DMS53 treated with DMSO at 0.1 percent for 48 hours (cell line): ENCODE measurements around the gene TLE4.

Experiments
- DNase-seq: peaks from one replicate; lab custom pipeline; 2025; ENCODE audit not compliant: unreplicated experiment; lab: John Stamatoyannopoulos, UW

Gene TLE4

DNA sequence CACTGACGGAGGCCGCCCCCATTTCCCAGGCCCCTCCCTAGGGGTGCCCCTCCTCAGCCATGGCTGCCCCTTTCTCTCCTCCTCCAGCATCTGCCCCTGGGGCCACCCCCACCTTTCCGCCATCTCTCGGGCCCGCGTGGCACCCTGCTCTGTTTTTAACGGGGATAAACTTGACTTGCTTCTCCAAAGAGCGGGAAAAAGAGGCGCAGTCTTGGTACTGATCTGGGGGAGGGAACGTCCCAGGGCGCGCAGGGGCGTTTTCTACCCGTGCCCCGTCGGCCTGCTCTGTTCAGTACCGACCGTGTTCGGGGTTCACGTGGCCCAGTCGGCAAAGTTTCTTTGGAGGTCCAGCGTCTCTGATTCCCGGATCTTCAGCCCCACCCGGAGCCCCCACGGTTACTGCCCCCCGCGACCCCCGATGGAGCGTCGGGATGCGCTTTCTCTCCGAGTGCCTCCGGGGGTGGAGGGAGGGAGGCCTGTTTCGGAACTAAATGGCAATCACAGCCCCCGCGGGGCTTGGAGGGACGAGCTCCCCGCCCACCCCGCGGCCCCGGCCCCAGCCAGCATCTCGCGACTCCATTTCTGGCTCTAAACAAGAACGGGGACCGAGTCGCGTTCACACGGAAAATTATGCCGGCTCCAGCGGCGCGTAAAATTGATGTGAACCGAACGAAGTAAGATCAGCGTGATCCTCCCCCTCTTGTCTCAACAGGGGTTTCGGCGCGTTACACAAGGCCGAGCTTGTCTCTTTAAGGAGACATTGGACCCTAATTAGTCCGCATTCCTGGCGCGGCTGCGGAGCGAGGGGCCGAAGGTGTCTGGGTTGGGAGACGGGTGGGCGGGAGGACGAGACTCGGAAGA is 1.1 kb upstream of the TLE4 start:
- DNase-seq, result no peak

GRCh38 chr9:79572032-79572607 is 355 bp downstream of the TLE4 start:
- no peak for DNase-seq

- DNase-seq, result peak; percentile 23
Measured at GRCh38 chr9:79572608-79573411, 1.0 kb downstream of the TLE4 start.

DNA sequence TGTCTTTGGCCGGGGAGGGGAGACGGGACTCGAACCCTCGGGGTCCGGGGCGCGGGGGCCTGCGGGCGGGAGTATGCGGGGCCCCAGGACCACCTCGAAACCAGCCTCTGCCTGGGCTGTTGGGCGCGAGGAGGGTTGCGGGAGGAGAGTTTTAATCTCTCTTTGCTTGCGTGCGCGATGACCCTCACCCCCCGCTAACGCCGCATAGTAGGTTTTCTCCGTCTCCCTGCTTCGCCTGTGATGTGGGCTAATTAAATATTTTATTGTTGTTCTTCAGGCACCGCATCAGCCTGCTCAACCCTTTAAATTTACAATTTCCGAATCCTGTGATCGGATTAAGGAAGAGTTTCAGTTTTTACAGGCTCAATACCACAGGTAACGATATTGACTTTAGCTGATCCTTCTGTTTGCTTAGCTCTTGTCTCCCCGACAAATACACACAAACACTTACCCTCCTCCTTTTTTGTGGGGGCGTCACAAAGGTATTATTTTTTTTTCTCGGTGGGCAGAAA is 1.7 kb downstream of the TLE4 start:
- DNase-seq, result peak; percentile 31

- no peak for DNase-seq
Measured at GRCh38 chr9:79574136-79574535, 2.4 kb downstream of the TLE4 start.

DNA sequence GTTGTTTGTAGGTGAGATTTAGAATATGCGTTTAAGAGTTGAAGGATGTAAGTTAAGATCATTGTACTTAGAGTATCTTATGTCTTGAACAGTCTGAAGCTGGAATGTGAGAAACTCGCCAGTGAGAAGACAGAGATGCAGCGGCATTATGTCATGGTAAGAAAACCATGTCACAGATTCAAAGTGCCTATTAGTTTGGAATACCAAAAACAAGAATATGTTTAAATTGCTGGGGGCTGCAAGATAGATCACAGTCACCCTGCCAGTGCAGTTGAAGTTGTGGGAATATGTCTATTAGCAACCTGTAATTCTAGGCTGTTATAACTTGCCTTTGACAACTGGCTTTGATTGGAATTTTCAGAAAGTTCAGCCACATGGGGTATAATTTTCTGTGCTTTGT is 3.0 kb downstream of the TLE4 start:
- no peak for DNase-seq

DNA sequence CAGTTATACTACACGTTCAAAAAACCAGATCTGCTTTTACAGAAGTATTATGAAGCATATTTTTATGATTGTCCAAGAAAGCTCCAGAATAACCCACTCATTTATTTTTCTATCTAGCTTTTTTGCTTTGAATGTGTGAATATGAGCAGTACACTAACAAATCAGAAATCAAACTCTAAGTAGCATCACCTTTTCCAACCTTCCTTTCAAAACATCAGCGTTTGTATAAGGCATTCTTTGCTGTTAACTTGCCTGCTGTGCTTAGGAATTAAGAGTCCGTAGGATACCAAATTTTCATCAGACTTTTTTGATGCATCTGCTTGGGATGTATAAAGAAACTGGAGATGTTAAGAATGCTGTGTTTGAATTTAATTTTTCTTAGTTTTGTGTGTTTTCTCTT is 3.8 kb downstream of the TLE4 start:
- no peak for DNase-seq

GRCh38 chr9:79577969-79578723 is 6.4 kb downstream of the TLE4 start:
- DNase-seq, result no peak

DNA sequence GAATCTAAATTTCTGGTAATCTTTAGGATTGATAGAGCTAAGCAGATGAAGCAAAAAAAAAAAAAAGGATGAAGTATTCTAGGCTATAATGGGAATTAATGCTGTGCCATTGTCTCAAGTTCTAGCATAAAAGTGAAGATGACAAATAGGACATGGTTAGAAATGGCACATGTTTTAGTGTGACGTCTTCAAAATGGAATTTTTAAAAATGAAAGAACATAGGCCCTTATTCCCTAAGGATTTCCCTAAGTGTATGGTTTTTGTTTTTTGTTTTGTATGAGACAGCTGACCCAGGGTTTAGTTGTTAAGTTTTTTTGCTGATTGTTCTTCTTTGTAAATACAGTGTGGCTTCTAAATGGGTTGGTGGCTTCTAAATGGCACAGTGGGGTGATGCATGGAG is 7.1 kb downstream of the TLE4 start:
- DNase-seq, result no peak

- no peak for DNase-seq
Measured at GRCh38 chr9:79579624-79580023, 7.9 kb downstream of the TLE4 start.

DNA sequence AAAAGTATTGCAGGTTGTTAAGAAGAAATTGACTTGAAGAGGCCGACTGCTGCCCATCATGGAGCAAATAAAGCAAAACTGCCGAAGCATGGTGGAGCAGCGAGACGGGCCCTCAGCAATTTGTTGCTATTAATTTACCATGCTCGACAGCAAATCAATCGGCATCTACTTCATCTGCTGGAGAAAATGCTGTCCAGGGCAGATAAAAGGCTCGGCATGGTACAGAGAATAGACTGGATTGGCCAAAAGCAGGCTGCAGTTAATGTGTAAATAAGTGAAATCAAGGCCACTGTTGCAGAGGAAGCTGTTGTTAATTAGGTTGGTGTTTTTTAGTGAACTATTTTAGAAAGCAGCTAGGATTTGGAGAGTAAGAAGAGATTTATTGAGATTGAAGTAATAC is 8.3 kb downstream of the TLE4 start:
- DNase-seq, result no peak

GRCh38 chr9:79581388-79581787 is 9.6 kb downstream of the TLE4 start:
- no peak for DNase-seq

GRCh38 chr9:79581794-79582193 is 10.0 kb downstream of the TLE4 start:
- DNase-seq, result no peak

DNA sequence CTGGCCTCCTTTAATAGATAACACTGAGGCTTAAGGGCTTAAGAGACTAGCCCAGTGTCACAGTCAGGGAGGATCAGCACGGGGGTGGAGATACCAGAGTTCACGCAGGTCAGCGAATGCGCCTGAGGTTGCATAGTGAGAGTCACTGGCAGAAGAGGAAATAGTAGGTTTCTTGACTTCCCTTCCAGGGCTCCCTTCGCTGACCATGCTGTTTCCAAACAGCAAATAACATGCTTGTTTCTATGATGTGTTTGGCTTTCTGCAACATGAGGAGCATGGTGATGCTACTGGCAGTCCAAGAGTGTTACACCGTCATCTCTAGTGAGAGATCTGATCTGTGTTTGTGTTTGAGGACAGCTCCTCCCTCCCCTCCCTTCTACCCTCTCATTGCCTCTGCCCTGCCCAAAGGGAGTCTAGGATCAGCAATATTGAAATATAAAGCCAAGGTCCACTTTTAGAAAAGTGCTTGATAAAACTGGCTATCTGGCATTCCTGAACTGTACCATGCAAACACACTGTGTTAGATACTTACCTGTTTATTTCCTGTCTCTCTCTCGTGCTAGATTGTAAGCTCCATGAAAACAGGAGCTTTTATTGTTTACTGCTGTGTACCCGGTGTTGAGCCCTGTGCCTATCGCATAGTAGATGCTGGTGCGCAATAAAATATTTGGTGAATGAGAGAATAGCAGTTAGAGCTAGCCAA is 12.3 kb downstream of the TLE4 start:
- no peak for DNase-seq

DNA sequence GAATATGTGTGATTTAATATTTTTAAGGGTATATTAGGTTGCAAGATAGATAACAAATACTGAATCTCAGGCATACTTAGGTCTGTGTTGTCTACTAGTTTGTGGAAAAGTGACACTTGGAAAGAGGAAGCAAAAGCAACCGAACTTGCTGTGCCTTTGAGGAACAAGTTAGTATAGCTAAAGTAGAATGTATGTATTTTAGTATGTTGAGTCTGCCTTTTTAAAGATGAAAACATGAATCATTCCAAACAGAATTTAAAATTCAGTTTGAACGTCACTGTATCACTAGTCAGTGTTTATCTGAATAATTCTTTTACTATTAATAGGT is 12.9 kb downstream of the TLE4 start:
- no peak for DNase-seq

- no peak for DNase-seq
Measured at GRCh38 chr9:79588488-79589223, 16.9 kb downstream of the TLE4 start.

DNA sequence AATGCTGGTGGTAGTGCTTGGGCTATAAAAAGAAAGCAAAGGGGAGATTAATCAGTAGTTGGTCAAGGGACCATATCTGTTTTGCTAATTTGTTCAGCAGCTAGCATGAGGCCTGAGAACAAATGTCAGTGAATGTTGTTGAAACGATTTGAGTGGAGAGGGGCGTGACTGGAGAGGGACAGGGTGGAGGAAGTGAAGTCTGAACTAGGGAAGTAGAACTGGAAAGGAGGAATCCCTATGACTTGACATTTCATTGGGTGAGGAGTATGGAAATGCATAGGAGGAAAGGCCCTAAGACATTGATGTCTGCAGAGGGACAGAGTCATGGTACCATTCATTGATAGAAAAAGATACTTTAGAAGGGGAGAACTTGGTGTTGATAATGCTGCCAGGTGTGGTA is 19.7 kb downstream of the TLE4 start:
- no peak for DNase-seq

GRCh38 chr9:79592726-79593493 is 21.1 kb downstream of the TLE4 start:
- DNase-seq, result no peak
